Mesenchymal stem cell (in vitro differentiated cells and primary cell): Measurements from ENCODE around the gene SIGLEC15.
"Not testable (repeated sequence)": the region's sequence is repeated elsewhere in the genome, so short reads cannot be mapped to it uniquely, and the experiment has no call there.

ENCODE experiments used
- DNase-seq: peaks from one replicate; pipeline ENCODE4 v3.0.0-alpha.2; 2013
- H2AFZ ChIP-seq: one replicate; pipeline ENCODE4 v1.6.1; 2013; ENCODE audit warnings: low read depth, mild to moderate bottlenecking, control low read depth, inconsistent platforms, low read length, moderate library complexity
- H2AK5ac ChIP-seq: 2 replicates; pipeline ENCODE4 v1.6.1; 2013; ENCODE audit warnings: low read length, moderate library complexity, mild to moderate bottlenecking, inconsistent platforms; ENCODE audit not compliant: severe bottlenecking
- H2BK120ac ChIP-seq: one replicate; pipeline ENCODE4 v1.6.1; 2013; ENCODE audit warnings: low read depth, mild to moderate bottlenecking, inconsistent platforms, low read length, moderate library complexity
- H2BK12ac ChIP-seq, 2 experiments: one replicate each; pipeline ENCODE4 v1.6.1; 2013; ENCODE audit warnings: inconsistent platforms in 2 of 2, low read length in 2 of 2, mild to moderate bottlenecking in 2 of 2, moderate library complexity in 2 of 2, control low read depth in 1 of 2
- H2BK15ac ChIP-seq: one replicate; pipeline ENCODE4 v1.6.1; 2013; ENCODE audit warnings: mild to moderate bottlenecking, low read depth, inconsistent platforms; ENCODE audit not compliant: poor library complexity, severe bottlenecking
- H2BK5ac ChIP-seq: 2 replicates; pipeline ENCODE4 v1.6.1; 2013; ENCODE audit warnings: low read depth, mild to moderate bottlenecking, low read length, control low read depth, inconsistent platforms; ENCODE audit not compliant: poor library complexity, severe bottlenecking
- H3K14ac ChIP-seq, 2 experiments: one replicate each; pipeline ENCODE4 v1.6.1; 2013; ENCODE audit warnings: inconsistent platforms in 2 of 2, low read length in 2 of 2, control low read depth in 1 of 2, mild to moderate bottlenecking in 1 of 2, moderate library complexity in 1 of 2
- H3K18ac ChIP-seq, 2 experiments: one replicate each; pipeline ENCODE4 v1.6.1; 2013; ENCODE audit warnings: inconsistent platforms in 2 of 2, low read length in 2 of 2, control low read depth in 1 of 2, low read depth in 1 of 2, mild to moderate bottlenecking in 1 of 2
- H3K23ac ChIP-seq, 2 experiments: one replicate each; pipeline ENCODE4 v1.6.1; 2013; ENCODE audit warnings: inconsistent platforms in 2 of 2, low read length in 2 of 2, mild to moderate bottlenecking in 2 of 2, moderate library complexity in 2 of 2, control low read depth in 1 of 2
- H3K27ac ChIP-seq: 2 replicates; pipeline ENCODE4 v1.5.1; 2013; ENCODE audit warnings: mild to moderate bottlenecking, moderate library complexity, low read length, control low read depth, inconsistent platforms; ENCODE audit not compliant: poor library complexity, severe bottlenecking
- H3K27me3 ChIP-seq, 2 experiments: 2 replicates each; pipeline versions ENCODE4 v1.6.1 to v1.7.0; 2013; ENCODE audit warnings: low read length in 2 of 2, mild to moderate bottlenecking in 2 of 2, moderate library complexity in 2 of 2, control low read depth in 1 of 2, inconsistent platforms in 1 of 2; ENCODE audit not compliant: control insufficient read depth in 1 of 2, insufficient read depth in 1 of 2
- H3K36me3 ChIP-seq, 2 experiments: 2 replicates each; pipeline versions ENCODE4 v1.6.1 to v1.7.0; 2013; ENCODE audit warnings: low read length in 2 of 2, control low read depth in 1 of 2, inconsistent platforms in 1 of 2, low read depth in 1 of 2, mild to moderate bottlenecking in 1 of 2; ENCODE audit not compliant: insufficient read depth in 2 of 2, control insufficient read depth in 1 of 2
- H3K4ac ChIP-seq, 2 experiments: one replicate each; pipeline ENCODE4 v1.6.1; 2013; ENCODE audit warnings: inconsistent platforms in 2 of 2, low read length in 2 of 2, mild to moderate bottlenecking in 2 of 2, moderate library complexity in 2 of 2, control low read depth in 1 of 2, low read depth in 1 of 2
- H3K4me1 ChIP-seq: 2 replicates; pipeline ENCODE4 v1.6.1; 2013; ENCODE audit warnings: low read depth, low read length, control low read depth; ENCODE audit not compliant: control insufficient read depth, insufficient read depth
- H3K4me2 ChIP-seq: 2 replicates; pipeline ENCODE4 v1.6.1; 2013; ENCODE audit warnings: low read length, mild to moderate bottlenecking, inconsistent platforms; ENCODE audit not compliant: poor library complexity, severe bottlenecking
- H3K4me3 ChIP-seq, 2 experiments: 2 replicates each; pipeline versions ENCODE4 v1.5.1 to v1.7.0; 2013; ENCODE audit warnings: low read length in 2 of 2, mild to moderate bottlenecking in 2 of 2, control low read depth in 1 of 2, low read depth in 1 of 2; ENCODE audit not compliant: insufficient read depth in 1 of 2
- H3K79me1 ChIP-seq: replicated peaks from 2 replicates; pipeline ENCODE4 v1.6.1; 2013; ENCODE audit warnings: mild to moderate bottlenecking, control low read depth, low read length, inconsistent platforms; ENCODE audit not compliant: poor library complexity, severe bottlenecking
- H3K9ac ChIP-seq: 2 replicates; pipeline ENCODE4 v1.7.0; 2013; ENCODE audit warnings: mild to moderate bottlenecking, low read length, moderate library complexity
- H3K9me3 ChIP-seq: 2 replicates; pipeline ENCODE4 v1.7.0; 2013; ENCODE audit warnings: mild to moderate bottlenecking, low read length; ENCODE audit not compliant: control insufficient read depth
- H4K8ac ChIP-seq: one replicate; pipeline ENCODE4 v1.6.1; 2013; ENCODE audit warnings: inconsistent platforms, mild to moderate bottlenecking, low read length, moderate library complexity
- H4K91ac ChIP-seq: one replicate; pipeline ENCODE4 v1.6.1; 2013; ENCODE audit warnings: mild to moderate bottlenecking, low read length, inconsistent platforms
- WGBS: methylation state at CpG from one replicate; pipeline ENCODE4 v1.1.7; 2013; ENCODE audit warnings: mixed read lengths; 5-methylcytosine and 5-hydroxymethylcytosine counted together

Gene SIGLEC15

GRCh38 chr18:45845410-45845809 lies 19.9 kb downstream of the SIGLEC15 start:
- DNase-seq, result peak; percentile 79
- H3K4me3 ChIP-seq, result no peak overlapping the region
- no peak overlapping the region for H2BK5ac ChIP-seq
- peak overlapping the region; percentile 84 for H4K91ac ChIP-seq
- no peak overlapping the region for H2AFZ ChIP-seq
- H3K9ac ChIP-seq, result no peak overlapping the region
- H3K4ac ChIP-seq, result peak overlapping the region; percentile 32 to 41
- no peak overlapping the region for H3K4me2 ChIP-seq
- peaks cover 18 to 45% of the 10 kb centered on the region in 2 experiments for H3K36me3 ChIP-seq
- WGBS, result 17% methylated on average over 8 of the region's 8 CpGs
- no peaks in the 10 kb centered on the region for H3K27me3 ChIP-seq
- no peak overlapping the region for H3K27ac ChIP-seq
- no peak overlapping the region for H3K23ac ChIP-seq
- peak overlapping the region; percentile 75 for H2BK120ac ChIP-seq
- no peak overlapping the region for H2AK5ac ChIP-seq
- H3K18ac ChIP-seq, result peak overlapping the region; percentile 58 to 73
- H3K14ac ChIP-seq, result peak overlapping the region in 1 of 2 experiments; percentile 8
- peak overlapping the region; percentile 62 for H2BK15ac ChIP-seq
- peaks cover 17% of the 10 kb centered on the region for H3K4me1 ChIP-seq
- peaks cover 7% of the 10 kb centered on the region for H3K79me1 ChIP-seq
- peak overlapping the region; percentile 93 for H4K8ac ChIP-seq
- peak overlapping the region; percentile 40 to 51 for H2BK12ac ChIP-seq
- no peaks in the 10 kb centered on the region for H3K9me3 ChIP-seq

- no peak overlapping the region for H3K18ac ChIP-seq
- H3K79me1 ChIP-seq, result peaks cover 10% of the 10 kb centered on the region
- no peak for DNase-seq
Measured at GRCh38 chr18:45847119-45847518, 21.6 kb downstream of the SIGLEC15 start.

GRCh38 chr18:45848643-45849042 lies 23.2 kb downstream of the SIGLEC15 start:
- not testable (repeated sequence) for H2BK120ac ChIP-seq, H3K79me1 ChIP-seq, H2BK5ac ChIP-seq, H3K4me3 ChIP-seq, H2AK5ac ChIP-seq, H3K27me3 ChIP-seq, H3K4ac ChIP-seq, H2BK15ac ChIP-seq, H2BK12ac ChIP-seq, H3K9me3 ChIP-seq, H3K18ac ChIP-seq, H3K9ac ChIP-seq, H3K4me2 ChIP-seq, H3K23ac ChIP-seq, H3K27ac ChIP-seq, H2AFZ ChIP-seq, H4K8ac ChIP-seq, DNase-seq, H3K14ac ChIP-seq, H4K91ac ChIP-seq
- WGBS, result 98% methylated on average over 13 of the region's 13 CpGs
- Histone ChIP-seq H3K4me1 (peaks cover 17% of the 10 kb centered on the region), H3K36me3 (peaks cover 37 to 44% of the 10 kb centered on the region in 2 experiments)

More at GRCh38 chr18:45847119-45847518, 21.6 kb downstream of the SIGLEC15 start:
- Histone ChIP-seq H2BK120ac (no peak overlapping the region), H3K27me3 (no peaks in the 10 kb centered on the region), H3K4me1 (peaks cover 14% of the 10 kb centered on the region), H3K4ac (no peak overlapping the region), H3K4me3 (no peak overlapping the region), H2AFZ (no peak overlapping the region), H3K9ac (no peak overlapping the region), H2BK12ac (no peak overlapping the region), H3K27ac (no peak overlapping the region), H4K8ac (no peak overlapping the region), H2BK15ac (no peak overlapping the region), H3K23ac (no peak overlapping the region), H3K36me3 (peaks cover 33 to 41% of the 10 kb centered on the region in 2 experiments), H4K91ac (no peak overlapping the region), H3K9me3 (no peaks in the 10 kb centered on the region), H2BK5ac (no peak overlapping the region), H3K14ac (no peak overlapping the region), H3K4me2 (no peak overlapping the region), H2AK5ac (no peak overlapping the region)
- no CpG with 5 or more reads among the region's 3 CpGs for WGBS

GRCh38 chr18:45849529-45849928 lies 24.1 kb downstream of the SIGLEC15 start:
- 94% methylated on average over 7 of the region's 7 CpGs for WGBS
- peaks cover 9% of the 10 kb centered on the region for H3K79me1 ChIP-seq
- H3K9ac ChIP-seq, result no peak overlapping the region

More at GRCh38 chr18:45849529-45849928, 24.1 kb downstream of the SIGLEC15 start:
- Histone ChIP-seq H3K36me3 (peaks cover 45 to 52% of the 10 kb centered on the region in 2 experiments), H2AK5ac (no peak overlapping the region), H4K8ac (no peak overlapping the region), H3K23ac (no peak overlapping the region), H3K18ac (no peak overlapping the region), H3K9me3 (no peaks in the 10 kb centered on the region), H2BK120ac (no peak overlapping the region), H4K91ac (no peak overlapping the region), H3K27me3 (no peaks in the 10 kb centered on the region), H3K27ac (no peak overlapping the region), H2BK15ac (peak overlapping the region; percentile 83), H3K4me1 (peaks cover 17% of the 10 kb centered on the region), H2BK12ac (no peak overlapping the region), H3K4ac (no peak overlapping the region), H2AFZ (no peak overlapping the region), H2BK5ac (no peak overlapping the region), H3K14ac (no peak overlapping the region), H3K4me2 (no peak overlapping the region), H3K4me3 (no peak overlapping the region)
- DNase-seq, result no peak
